Glutamatergic neuron (in vitro differentiated cells): ENCODE data around the gene COL13A1. TPM values are rescaled to one million over a fixed set of nuclear protein-coding genes. Genes with fewer than 3 reads are reported as not detected.

ENCODE experiments used
- DNase-seq: peaks from one replicate; pipeline ENCODE4 v3.0.0; 2022
- H3K27ac Mint-ChIP-seq: one replicate; pipeline ENCODE4 v1.8.0; 2020; ENCODE audit warnings: mild to moderate bottlenecking, mixed read lengths, inconsistent platforms; ENCODE audit not compliant: unreplicated experiment
- H3K27me3 Mint-ChIP-seq: one replicate; pipeline ENCODE4 v1.8.0; 2020; ENCODE audit warnings: mild to moderate bottlenecking, moderate library complexity, mixed read lengths, inconsistent platforms; ENCODE audit not compliant: unreplicated experiment
- H3K36me3 Mint-ChIP-seq: one replicate; pipeline ENCODE4 v1.8.0; 2020; ENCODE audit warnings: mild to moderate bottlenecking, mixed read lengths, inconsistent platforms; ENCODE audit not compliant: unreplicated experiment
- H3K4me1 Mint-ChIP-seq: one replicate; pipeline ENCODE4 v1.8.0; 2020; ENCODE audit warnings: mild to moderate bottlenecking, low read depth, mixed read lengths, inconsistent platforms; ENCODE audit not compliant: unreplicated experiment
- H3K4me3 Mint-ChIP-seq: one replicate; pipeline ENCODE4 v1.8.0; 2020; ENCODE audit warnings: mild to moderate bottlenecking, mixed read lengths, inconsistent platforms; ENCODE audit not compliant: unreplicated experiment
- H3K9me3 Mint-ChIP-seq: one replicate; pipeline ENCODE4 v1.8.0; 2020; ENCODE audit warnings: mild to moderate bottlenecking, moderate library complexity, mixed read lengths, inconsistent platforms; ENCODE audit not compliant: unreplicated experiment
- total RNA-seq: library from RNA; stranded (reverse); fragmentation: NEBNext Ultra II Directional; extraction: Animal tissue kit (Norgen Biotek cat#: 25700); gene quantifications from one replicate; pipeline ENCODE4 v1.2.1, GENCODE V29; 2021; ENCODE audit not compliant: unreplicated experiment
- TF ChIP-seq, protein P1 (sequence below): fragments of 200-600 bp; sonication (generic); IDR thresholded peaks from one replicate; pipeline ENCODE4 v1.5.0; 2021; ENCODE audit not compliant: partially characterized antibody, unreplicated experiment

The COL13A1 gene
- total RNA-seq, 1 donor from 2014 or later = 8.5 TPM

DNA sequence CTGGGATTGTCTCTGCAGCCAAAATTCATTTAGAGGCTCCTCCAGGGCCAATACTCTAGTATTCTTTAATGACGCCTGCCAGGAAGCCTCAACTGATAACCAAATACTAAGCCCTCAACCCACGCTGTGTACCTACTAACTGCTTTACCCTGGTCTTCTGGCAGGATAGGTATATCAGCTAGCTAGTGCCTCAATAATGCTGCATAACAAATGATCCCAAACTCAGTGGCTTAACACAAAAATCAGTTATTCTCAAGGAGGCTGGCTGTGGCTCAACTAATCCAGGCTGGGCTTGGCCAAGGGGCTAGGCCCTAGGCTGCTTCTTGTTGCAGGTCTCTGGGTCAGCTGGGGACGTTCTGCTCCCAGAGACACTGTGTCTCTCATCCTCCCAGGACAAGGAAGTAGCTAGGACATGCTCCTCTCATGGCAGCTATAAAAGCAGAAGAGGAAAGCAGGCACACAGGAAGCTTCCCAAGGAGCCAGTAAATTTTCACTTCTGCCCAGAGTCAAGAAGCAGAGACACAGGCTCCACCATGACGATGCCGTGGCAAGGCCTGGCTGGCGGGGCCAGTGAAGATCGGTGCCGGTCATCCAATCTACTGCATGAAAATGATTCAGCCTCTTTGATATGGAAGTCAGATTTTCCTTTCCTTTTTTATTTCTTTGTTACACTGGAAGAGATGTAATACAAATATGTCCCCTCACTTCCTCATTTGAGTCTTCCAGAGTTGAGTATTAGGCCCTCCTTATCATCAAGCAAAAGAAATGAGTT is 28.6 kb upstream of the COL13A1 start:
- TF ChIP-seq, protein P1, sequence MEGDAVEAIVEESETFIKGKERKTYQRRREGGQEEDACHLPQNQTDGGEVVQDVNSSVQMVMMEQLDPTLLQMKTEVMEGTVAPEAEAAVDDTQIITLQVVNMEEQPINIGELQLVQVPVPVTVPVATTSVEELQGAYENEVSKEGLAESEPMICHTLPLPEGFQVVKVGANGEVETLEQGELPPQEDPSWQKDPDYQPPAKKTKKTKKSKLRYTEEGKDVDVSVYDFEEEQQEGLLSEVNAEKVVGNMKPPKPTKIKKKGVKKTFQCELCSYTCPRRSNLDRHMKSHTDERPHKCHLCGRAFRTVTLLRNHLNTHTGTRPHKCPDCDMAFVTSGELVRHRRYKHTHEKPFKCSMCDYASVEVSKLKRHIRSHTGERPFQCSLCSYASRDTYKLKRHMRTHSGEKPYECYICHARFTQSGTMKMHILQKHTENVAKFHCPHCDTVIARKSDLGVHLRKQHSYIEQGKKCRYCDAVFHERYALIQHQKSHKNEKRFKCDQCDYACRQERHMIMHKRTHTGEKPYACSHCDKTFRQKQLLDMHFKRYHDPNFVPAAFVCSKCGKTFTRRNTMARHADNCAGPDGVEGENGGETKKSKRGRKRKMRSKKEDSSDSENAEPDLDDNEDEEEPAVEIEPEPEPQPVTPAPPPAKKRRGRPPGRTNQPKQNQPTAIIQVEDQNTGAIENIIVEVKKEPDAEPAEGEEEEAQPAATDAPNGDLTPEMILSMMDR = no peak

DNA sequence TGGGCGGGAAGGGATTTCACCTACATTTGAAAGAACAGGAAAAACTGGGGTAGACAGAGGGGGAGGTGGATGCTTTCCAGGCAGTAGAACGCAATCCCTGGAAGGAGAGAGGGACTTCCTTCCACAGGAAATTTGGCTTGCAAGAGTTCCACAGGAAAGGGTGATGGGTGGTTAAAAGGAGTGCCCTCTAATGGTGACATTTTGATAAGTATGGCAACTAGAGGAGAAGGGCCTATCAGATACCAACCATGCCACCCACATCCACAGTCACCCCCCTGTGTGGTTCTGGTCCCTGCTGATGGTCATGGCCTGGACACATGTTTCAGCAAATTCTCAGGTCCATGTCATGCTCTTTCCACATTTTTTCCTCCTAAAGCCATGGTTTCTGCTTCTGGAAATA is 27.1 kb upstream of the COL13A1 start:
- H3K27ac Mint-ChIP-seq = no peak overlapping the region
- no peak for DNase-seq
- peaks cover 10% of the 10 kb centered on the region for H3K4me1 Mint-ChIP-seq
- peaks cover 7% of the 10 kb centered on the region for H3K36me3 Mint-ChIP-seq
- TF ChIP-seq, protein P1 = no peak
- no peak overlapping the region for H3K4me3 Mint-ChIP-seq
- no peaks in the 10 kb centered on the region for H3K9me3 Mint-ChIP-seq
- peaks cover 2% of the 10 kb centered on the region for H3K27me3 Mint-ChIP-seq

More for the DNA sequence above, 28.6 kb upstream of the COL13A1 start:
- Mint-ChIP-seq H3K4me1 (peaks cover 16% of the 10 kb centered on the region), H3K27ac (no peak overlapping the region), H3K27me3 (peaks cover 7% of the 10 kb centered on the region), H3K36me3 (peaks cover 7% of the 10 kb centered on the region), H3K9me3 (no peaks in the 10 kb centered on the region), H3K4me3 (no peak overlapping the region)
- DNase-seq = no peak

DNA sequence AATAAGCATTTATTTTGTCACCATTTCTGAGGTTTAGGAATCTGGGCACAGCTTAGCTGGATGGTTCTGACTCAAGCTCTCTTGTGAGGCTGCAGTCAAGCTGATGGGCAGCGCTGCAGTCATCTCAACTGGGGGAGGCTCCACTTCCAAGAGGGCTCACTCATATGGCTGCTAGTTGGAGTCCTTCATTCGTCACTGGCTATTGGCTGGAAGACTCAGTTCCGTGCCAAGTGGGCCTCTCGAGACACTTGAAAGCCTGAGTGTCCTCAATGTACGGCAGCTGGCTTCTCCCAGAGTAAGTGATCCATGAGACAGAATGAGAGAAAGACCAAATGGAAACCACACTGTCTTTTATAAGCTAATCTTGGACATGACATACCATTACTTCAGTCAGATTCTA is 21.6 kb upstream of the COL13A1 start:
- no peak for DNase-seq
- Mint-ChIP-seq H3K27me3 (no peaks in the 10 kb centered on the region), H3K4me3 (no peak overlapping the region), H3K36me3 (no peaks in the 10 kb centered on the region), H3K27ac (no peak overlapping the region), H3K4me1 (peaks cover 10% of the 10 kb centered on the region), H3K9me3 (peaks cover 2% of the 10 kb centered on the region)
- TF ChIP-seq, protein P1 = no peak

DNA sequence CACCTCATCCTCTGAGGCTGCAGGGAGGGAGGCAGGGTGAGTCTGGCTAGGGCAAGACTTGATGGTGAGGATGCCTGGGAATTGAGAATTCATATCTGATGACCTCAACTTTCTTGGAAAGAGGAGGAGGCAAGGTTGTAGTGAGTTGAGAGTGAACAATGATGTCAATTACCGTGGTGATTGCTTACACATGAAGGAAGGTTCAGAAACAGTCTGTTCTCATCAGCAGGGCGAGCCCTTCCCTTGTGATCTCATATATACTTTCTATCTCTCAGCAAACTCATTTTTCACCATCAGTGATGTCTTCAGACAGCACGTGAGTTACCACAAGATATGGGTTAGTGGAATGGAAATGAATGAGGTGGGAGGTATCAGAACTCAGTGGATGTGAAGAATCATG is 20.1 kb upstream of the COL13A1 start:
- TF ChIP-seq, protein P1 = no peak
- Mint-ChIP-seq H3K36me3 (no peaks in the 10 kb centered on the region), H3K27ac (no peak overlapping the region), H3K4me1 (peaks cover 1% of the 10 kb centered on the region), H3K9me3 (peaks cover 5% of the 10 kb centered on the region), H3K4me3 (no peak overlapping the region), H3K27me3 (peaks cover 2% of the 10 kb centered on the region)
- DNase-seq = no peak

DNA sequence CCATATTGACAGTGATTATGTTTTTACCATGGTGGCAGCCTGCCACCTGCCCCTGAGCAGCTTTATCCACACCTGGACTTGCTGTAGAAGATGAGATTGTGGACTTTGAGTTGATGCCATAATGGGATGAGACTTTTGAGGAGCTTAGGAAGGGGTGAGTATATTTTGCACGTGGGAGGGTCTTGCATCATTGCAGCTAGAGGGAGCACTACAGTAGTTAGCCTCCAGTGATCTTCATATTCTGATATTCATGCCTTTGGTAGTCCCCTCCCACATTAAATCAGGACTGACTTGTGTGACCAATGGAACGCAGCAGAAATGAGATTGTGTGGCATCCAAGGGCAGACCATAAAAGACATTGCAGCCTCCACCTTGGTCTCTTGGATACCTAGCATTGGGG is 18.2 kb upstream of the COL13A1 start:
- no peak overlapping the region for H3K27ac Mint-ChIP-seq
- peaks cover 5% of the 10 kb centered on the region for H3K9me3 Mint-ChIP-seq
- no peak overlapping the region for H3K4me3 Mint-ChIP-seq
- H3K4me1 Mint-ChIP-seq = peaks cover 3% of the 10 kb centered on the region
- DNase-seq = no peak
- no peaks in the 10 kb centered on the region for H3K36me3 Mint-ChIP-seq
- H3K27me3 Mint-ChIP-seq = peaks cover 2% of the 10 kb centered on the region
- TF ChIP-seq, protein P1 = no peak
